GM12873 (cell line): ENCODE data around the gene PIGA.

ENCODE experiments used
- TF ChIP-seq, protein P1 (sequence below): IDR thresholded peaks from 2 replicates; pipeline ENCODE4 v1.5.1; 2012; ENCODE audit warnings: low read depth, mild to moderate bottlenecking, moderate library complexity, low read length, control low read depth; ENCODE audit not compliant: insufficient read depth; ENCODE audit errors: missing control alignments

The PIGA gene, protein sequence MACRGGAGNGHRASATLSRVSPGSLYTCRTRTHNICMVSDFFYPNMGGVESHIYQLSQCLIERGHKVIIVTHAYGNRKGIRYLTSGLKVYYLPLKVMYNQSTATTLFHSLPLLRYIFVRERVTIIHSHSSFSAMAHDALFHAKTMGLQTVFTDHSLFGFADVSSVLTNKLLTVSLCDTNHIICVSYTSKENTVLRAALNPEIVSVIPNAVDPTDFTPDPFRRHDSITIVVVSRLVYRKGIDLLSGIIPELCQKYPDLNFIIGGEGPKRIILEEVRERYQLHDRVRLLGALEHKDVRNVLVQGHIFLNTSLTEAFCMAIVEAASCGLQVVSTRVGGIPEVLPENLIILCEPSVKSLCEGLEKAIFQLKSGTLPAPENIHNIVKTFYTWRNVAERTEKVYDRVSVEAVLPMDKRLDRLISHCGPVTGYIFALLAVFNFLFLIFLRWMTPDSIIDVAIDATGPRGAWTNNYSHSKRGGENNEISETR

DNA sequence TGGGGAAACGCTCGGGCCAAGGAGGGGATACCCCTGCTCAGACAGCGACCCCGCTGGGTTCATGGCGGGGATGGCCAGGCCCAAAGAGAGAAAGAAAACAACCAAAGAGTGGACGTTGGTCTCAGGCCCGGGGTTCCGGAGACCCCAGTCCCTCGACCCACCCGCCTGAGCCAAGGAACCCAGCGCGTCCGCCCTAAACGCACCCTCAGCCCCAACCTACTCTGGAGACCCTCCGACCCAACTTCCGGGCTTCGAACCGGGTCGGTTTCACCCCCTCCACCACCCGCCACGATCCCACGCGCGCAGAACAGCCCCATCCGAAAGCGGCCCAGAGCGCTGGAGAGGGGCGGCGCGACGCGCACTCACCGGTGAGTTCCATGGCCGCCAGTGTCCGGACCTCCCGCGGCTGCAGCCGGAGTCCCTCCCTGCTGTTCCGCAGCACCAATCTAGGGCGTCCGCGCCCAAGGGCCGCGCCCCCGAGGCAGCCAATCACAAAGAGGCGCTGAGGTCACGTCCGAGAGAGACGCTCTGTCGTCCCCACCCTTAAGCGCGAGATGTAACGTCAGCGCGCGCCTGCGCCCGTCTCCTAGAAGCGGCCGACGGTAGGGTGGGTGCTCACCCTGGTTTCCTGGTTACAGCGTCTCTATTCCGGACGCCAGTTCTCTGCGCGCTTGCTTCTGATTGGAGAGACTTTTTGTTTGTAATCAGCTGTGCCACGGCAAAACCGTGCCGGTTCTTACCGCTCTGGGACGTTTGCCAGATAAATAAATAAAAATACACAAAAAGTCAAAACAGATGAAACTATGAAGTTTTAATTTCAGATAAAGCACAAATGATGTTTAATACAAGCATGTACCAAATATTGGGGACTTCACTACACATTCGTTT, at the start of gene PIGA:
Gene PIGA (minus strand): TSS at position 389 of the 888 bp plus-strand sequence. CDS start 3,593 bp downstream, outside the sequence.
- TF ChIP-seq, protein P1, sequence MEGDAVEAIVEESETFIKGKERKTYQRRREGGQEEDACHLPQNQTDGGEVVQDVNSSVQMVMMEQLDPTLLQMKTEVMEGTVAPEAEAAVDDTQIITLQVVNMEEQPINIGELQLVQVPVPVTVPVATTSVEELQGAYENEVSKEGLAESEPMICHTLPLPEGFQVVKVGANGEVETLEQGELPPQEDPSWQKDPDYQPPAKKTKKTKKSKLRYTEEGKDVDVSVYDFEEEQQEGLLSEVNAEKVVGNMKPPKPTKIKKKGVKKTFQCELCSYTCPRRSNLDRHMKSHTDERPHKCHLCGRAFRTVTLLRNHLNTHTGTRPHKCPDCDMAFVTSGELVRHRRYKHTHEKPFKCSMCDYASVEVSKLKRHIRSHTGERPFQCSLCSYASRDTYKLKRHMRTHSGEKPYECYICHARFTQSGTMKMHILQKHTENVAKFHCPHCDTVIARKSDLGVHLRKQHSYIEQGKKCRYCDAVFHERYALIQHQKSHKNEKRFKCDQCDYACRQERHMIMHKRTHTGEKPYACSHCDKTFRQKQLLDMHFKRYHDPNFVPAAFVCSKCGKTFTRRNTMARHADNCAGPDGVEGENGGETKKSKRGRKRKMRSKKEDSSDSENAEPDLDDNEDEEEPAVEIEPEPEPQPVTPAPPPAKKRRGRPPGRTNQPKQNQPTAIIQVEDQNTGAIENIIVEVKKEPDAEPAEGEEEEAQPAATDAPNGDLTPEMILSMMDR, result no peak

DNA sequence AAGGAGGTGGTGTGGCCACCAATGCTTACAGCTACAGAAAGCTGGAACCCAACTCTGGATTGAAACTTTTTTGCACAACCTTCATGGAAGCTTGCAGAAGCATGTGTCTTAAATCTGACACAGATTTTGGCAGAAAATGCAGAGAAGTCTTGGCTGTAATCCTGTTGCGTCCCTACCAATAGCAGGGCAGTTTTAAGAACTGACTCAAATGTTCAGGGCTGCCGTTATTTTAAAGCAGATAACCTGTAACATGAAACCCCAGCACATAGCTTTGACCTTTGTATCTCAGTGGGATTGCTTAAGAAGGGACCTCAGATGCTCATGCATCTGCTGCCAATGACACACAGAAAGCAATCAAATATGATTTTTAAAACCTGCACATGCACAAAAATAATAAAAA, 49.0 kb upstream of the PIGA start, which contains the start of gene VEGFD:
Gene VEGFD (minus strand): TSS at position 110 of the 400 bp plus-strand sequence. CDS start 467 bp downstream, outside the sequence.
- TF ChIP-seq, protein P1, result no peak

DNA sequence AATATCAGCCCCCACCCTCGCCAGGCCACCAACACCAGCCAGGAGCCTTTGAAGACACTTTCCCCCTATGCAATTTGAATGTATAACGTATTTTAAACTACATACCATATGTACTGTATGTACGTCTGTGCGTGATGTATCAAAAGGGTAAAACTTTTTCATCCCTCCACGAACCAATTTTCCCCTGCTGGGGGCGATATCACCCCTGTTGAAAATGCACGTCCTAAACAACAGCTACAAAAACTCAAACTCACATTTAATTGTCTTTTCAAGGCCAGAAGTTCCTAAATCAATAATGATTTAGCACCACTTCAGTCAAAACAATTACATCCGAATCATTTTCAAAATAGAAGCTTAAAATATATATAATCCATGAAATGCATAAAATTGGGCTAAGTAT, 47.5 kb upstream of the PIGA start:
- TF ChIP-seq, protein P1, result no peak

DNA sequence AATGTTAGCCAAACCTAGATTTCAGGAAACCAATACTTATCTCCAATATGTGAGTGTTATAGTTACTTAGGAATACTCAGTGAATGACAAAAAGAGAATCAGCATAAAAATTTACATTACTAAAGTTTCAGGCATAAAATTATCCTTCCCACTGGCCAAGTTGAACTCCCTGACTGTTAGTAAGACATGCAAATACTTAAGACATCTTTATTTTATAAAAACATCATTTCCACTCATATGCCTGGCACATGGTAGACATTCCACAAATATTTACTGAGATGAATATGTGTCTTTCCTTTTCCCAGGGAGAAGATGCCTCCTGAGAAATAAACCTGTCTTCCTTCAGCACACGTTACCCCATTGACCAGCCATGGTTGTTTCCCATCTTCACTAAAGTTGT, 41.6 kb upstream of the PIGA start:
- TF ChIP-seq, protein P1, result no peak

DNA sequence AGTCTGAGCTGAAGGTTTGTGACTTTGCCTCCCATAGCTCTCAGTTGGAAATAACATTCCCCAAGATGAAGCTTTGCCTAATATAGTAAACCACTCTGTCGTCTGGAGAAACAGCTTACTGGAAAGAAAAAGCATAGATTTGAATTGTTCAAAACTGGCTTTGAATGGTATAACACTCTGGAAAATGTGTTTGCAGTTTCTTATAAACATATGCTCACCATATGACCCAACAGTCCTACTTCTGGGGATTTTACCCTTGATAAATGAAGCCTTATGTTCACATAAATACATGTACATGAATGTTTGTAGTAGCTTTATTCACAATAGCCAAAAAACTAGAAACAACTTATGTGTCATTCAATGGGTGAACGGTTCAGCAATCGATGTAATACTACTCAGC, 38.7 kb upstream of the PIGA start:
- TF ChIP-seq, protein P1, result no peak

DNA sequence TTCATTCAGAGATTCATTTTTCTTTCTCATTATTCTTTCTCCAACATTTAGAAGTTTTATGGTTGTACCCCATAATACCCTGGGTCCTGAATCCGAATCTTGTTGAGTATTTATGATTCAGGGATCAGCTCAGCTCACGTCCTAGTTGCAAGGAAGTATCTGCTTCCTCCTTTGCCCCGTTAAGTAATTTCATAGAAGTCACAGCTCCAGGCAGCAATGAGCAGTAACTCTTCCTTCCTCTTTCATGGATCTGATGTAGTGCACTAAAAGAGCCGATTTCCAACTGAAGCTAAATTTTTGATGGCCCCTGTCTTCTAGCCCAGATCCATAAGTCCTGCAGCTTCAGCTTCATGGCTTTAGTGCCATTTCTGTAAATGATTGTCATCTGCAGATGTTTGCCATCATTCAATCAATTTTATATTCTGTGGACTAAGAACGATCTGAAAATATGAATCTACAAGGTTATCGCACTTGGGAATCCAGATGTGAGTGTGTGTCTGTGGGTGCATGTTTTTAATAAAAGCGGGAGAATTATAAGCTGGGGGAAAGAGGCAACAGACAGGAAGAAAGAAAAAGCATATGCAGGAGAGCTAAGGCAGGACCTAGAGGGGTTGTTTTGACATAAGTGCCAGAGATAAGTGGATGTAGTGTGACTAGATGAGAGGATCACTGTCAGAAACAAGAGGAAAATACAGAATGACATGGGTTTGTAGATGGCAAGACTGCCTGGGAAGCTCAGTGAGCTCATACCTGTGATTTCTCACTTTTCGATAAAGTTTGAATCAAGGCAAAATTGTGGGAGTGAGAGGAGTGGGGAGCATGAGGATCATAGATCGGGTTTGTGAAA, 31.4 kb upstream of the PIGA start:
- TF ChIP-seq, protein P1, result no peak

DNA sequence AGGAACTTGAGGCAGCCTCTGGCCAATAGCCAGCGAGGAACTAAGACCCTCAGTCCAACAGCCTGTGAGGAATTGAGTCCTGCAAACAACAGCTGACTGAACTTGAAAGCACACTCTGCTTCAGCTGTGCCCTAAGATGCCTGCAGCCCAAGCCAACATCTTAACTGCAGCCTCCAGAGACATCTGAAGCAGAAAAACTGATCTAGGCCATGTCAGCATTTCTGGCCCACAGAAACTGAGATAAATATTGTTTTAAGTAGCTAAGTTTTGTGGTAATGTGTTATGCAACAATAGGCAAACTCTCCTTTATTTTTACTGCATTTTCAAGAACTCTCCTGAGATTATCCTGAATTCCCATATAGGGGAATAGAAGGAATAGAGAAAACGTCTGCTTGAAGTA, 24.4 kb upstream of the PIGA start:
- TF ChIP-seq, protein P1, result no peak
